ENCODE data around the gene TMEM182. TPM values are rescaled to one million over a fixed set of nuclear protein-coding genes. Genes with fewer than 3 reads are reported as not detected.

TMEM182 gene
- total RNA-seq, 1 donor from 2014 or later = 2.1 TPM

DNA sequence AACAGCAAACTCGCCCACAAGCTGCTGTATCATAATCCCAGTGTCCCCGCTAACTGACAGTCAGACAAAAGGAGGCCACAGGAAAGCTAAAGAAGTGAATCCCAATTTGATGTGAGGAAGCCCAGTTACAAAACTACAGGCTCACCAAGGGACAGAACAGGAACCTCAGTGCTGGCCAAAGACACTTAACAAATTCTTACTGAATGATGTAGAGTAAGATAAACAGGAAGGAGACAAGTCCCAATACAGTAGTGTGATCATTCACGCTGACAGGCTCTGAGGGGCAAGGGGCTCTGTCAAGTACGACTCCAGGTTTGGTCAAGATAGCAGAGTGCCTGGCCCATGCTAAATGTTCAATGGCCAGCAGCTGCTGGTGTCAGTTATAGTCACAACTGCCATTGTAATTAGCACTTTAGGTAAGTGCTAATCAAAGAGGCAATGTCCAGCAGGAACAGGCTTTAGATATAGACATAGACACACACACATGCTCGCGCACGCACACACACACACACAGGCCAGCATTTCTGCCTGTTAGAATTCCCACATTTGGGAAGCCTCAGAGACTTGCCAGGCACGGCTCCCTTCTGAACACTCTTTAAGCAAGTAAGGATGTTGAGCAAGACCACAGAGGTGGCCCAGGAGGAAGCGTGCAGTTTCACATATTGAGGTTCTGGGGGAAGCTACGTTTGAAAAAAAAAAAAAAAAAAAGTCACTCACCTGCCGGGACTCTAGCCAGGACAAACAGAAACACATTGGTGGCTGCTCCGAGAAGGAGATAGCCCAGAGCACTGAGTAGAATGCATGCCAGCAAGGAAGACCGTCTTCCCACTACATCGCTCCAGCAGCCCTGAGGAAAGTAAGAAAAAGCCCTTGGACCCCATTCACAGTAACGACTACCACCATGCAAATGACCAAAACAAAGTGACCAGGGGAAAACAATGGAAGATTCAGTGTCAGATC lies 35.4 kb upstream of the TMEM182 start:
- TF ChIP-seq, protein P1, sequence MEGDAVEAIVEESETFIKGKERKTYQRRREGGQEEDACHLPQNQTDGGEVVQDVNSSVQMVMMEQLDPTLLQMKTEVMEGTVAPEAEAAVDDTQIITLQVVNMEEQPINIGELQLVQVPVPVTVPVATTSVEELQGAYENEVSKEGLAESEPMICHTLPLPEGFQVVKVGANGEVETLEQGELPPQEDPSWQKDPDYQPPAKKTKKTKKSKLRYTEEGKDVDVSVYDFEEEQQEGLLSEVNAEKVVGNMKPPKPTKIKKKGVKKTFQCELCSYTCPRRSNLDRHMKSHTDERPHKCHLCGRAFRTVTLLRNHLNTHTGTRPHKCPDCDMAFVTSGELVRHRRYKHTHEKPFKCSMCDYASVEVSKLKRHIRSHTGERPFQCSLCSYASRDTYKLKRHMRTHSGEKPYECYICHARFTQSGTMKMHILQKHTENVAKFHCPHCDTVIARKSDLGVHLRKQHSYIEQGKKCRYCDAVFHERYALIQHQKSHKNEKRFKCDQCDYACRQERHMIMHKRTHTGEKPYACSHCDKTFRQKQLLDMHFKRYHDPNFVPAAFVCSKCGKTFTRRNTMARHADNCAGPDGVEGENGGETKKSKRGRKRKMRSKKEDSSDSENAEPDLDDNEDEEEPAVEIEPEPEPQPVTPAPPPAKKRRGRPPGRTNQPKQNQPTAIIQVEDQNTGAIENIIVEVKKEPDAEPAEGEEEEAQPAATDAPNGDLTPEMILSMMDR (IDR thresholded peaks at IDR 0.05) = no peak
- DNase-seq = no peak
- intact Hi-C loops (cut with DNase I) = no loop called here
- no peaks in the 10 kb centered on the region for H3K9me3 ChIP-seq
- no peak overlapping the region for H3K4me3 ChIP-seq
- H3K27ac ChIP-seq = no peak overlapping the region
- no peaks in the 10 kb centered on the region for H3K27me3 ChIP-seq
- peak; percentile 77 for ATAC-seq
- H3K4me1 ChIP-seq = no peaks in the 10 kb centered on the region
- peaks cover 61% of the 10 kb centered on the region for H3K36me3 ChIP-seq

DNA sequence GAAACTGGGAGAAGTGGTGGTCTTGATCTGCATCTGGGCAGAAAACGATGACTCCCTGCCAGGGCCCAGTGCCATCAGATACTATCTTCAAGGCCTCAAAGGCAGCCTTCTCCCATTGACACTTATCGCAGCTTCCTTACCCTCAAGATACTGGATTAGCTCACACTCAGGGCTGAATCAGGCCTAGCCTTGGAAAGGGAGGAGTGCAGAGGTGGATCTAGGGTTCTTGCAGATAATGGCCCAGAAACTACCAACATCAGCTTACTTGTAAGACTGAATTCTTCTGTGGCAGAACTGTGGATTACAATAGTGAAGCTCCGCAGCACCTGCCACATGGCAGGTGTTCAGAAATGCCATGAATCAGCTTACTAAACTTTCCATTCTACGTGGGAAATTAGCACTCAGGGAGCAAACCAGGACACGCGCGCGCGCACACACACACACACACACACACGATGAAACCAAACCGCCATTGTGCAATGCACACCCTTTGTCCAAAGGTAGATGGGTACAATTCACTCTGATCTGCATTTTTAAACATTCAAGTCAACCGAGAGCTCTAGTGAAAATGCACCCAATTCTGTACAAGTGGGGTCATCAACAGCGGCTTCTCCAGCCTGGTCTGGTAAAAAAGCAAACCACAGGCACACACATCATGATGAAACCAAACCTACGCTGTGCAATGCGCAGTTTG lies 26.3 kb upstream of the TMEM182 start:
- peak; percentile 32 for ATAC-seq
- no peak overlapping the region for H3K27ac ChIP-seq
- peaks cover 9% of the 10 kb centered on the region for H3K36me3 ChIP-seq
- H3K27me3 ChIP-seq = no peaks in the 10 kb centered on the region
- DNase-seq = no peak
- H3K4me3 ChIP-seq = peak overlapping the region; percentile 86
- no peaks in the 10 kb centered on the region for H3K9me3 ChIP-seq
- H3K4me1 ChIP-seq = peaks cover 9% of the 10 kb centered on the region
- intact Hi-C loops (cut with DNase I) = no loop called here
- TF ChIP-seq, protein P1 (IDR thresholded peaks at IDR 0.05) = no peak

DNA sequence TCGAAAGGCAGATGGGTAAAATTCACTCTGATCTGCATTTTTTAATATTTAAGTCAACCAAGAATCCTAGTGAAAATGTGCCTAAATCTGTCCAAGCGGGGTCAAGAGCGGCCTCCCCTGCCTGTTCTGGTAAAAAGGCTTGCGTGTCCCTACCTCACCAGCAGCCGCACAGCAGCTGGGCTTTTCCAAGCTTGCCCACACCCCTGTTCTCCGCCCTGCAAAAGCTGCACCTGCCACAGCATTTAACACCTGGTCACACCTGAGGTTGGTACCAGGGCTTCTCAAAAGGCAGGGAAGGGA lies 25.8 kb upstream of the TMEM182 start:
- H3K4me1 ChIP-seq = peaks cover 9% of the 10 kb centered on the region
- H3K27ac ChIP-seq = peak overlapping the region; percentile 79
- H3K9me3 ChIP-seq = no peaks in the 10 kb centered on the region
- H3K27me3 ChIP-seq = no peaks in the 10 kb centered on the region
- H3K36me3 ChIP-seq = peaks cover 5% of the 10 kb centered on the region
- H3K4me3 ChIP-seq = peak overlapping the region; percentile 86
- TF ChIP-seq, protein P1 (IDR thresholded peaks at IDR 0.05) = no peak
- no peak for DNase-seq
- ATAC-seq = peak; percentile 64
- intact Hi-C loops (cut with DNase I) = no loop called here

- Histone ChIP-seq H3K9me3 (no peaks in the 10 kb centered on the region), H3K36me3 (no peaks in the 10 kb centered on the region), H3K27ac (peak overlapping the region; percentile 79), H3K4me1 (peaks cover 9% of the 10 kb centered on the region), H3K4me3 (peak overlapping the region; percentile 86), H3K27me3 (no peaks in the 10 kb centered on the region)
- ATAC-seq (peak; percentile 97), DNase-seq (peak; percentile 94)
- intact Hi-C loops (cut with DNase I) = no loop called here
- TF ChIP-seq, protein P1 (IDR thresholded peaks at IDR 0.05) = peak; percentile 3
Observed at GRCh38 chr2:102736410-102737409, 25.1 kb upstream of the TMEM182 start.

DNA sequence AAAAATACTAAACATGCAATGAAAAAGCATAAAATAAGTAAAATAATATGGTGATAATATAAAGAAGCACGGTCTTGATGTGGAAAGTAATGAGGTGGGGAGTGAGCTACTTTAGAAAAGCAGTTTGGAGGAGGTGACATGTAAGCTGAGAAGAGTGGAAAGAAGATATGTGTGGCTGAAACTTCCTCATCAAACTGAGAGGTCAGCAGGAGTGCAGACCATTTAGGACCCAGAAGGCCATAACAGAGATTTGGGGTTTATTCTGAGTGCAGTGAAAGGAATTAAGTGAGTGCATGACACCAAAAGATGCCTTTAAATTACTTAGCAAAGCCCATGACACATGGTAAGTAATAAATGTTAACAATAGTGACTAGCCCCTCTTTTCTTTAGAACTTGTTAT lies 24.4 kb upstream of the TMEM182 start:
- no peaks in the 10 kb centered on the region for H3K9me3 ChIP-seq
- H3K4me3 ChIP-seq = peak overlapping the region; percentile 86
- ATAC-seq (no peak), DNase-seq (no peak)
- H3K36me3 ChIP-seq = no peaks in the 10 kb centered on the region
- peaks cover 9% of the 10 kb centered on the region for H3K4me1 ChIP-seq
- TF ChIP-seq, protein P1 (IDR thresholded peaks at IDR 0.05) = no peak
- no peak overlapping the region for H3K27ac ChIP-seq
- intact Hi-C loops (cut with DNase I) = no loop called here
- H3K27me3 ChIP-seq = no peaks in the 10 kb centered on the region
